HG03135 (cell line): Measurements from ENCODE around the gene TMEM107.
"Not testable (repeated sequence)": the region's sequence is repeated elsewhere in the genome, so short reads cannot be mapped to it uniquely, and the experiment has no call there.

Source experiments
- ATAC-seq: cut with Tn5 transposase; IDR thresholded peaks from one replicate; pipeline ENCODE4 v1.9.1; 2021; ENCODE audit warnings: mild to moderate bottlenecking, moderate library complexity; ENCODE audit not compliant: unreplicated experiment

The TMEM107 gene

DNA sequence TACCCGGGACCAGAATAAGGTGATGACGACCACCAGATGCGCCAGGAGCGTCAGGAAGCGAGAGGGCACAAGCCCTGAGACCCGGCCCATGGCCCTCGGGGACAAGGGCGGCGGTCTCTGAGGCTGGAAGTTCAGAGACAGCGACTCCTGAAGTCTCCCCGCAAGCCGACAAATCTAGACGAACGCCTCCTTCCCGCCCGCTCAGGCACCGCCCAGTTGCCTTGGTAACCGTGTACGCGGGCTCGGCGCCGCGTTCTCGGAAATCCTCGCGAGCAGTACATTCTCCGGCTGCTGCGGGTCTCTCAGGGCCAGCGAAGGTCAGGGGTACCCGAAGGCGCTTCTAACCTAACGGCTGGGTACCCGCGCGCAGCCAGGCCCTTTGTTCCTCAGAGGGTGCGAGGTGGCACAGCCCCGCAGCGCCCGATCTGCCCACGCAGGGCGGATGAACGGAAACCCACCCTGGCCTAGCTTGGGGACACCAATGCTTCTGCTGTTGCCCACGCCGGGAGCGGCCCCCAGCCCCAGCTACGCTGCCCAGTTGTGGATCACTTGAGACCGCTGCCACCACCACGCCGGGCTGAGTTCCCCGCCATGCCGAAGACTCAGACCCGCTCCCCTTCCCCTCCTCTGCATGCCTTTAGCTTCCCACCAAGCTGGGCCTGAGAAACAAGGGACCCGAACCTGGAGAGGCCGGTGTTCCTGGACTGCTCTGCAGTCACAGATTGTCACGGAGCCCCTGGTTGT lies at the start of gene TMEM107:
TSS of gene TMEM107 (minus strand) at position 184 of the 744 bp plus-strand sequence. CDS start at position 90, 94 bp downstream.
- ATAC-seq: peak; percentile 41

DNA sequence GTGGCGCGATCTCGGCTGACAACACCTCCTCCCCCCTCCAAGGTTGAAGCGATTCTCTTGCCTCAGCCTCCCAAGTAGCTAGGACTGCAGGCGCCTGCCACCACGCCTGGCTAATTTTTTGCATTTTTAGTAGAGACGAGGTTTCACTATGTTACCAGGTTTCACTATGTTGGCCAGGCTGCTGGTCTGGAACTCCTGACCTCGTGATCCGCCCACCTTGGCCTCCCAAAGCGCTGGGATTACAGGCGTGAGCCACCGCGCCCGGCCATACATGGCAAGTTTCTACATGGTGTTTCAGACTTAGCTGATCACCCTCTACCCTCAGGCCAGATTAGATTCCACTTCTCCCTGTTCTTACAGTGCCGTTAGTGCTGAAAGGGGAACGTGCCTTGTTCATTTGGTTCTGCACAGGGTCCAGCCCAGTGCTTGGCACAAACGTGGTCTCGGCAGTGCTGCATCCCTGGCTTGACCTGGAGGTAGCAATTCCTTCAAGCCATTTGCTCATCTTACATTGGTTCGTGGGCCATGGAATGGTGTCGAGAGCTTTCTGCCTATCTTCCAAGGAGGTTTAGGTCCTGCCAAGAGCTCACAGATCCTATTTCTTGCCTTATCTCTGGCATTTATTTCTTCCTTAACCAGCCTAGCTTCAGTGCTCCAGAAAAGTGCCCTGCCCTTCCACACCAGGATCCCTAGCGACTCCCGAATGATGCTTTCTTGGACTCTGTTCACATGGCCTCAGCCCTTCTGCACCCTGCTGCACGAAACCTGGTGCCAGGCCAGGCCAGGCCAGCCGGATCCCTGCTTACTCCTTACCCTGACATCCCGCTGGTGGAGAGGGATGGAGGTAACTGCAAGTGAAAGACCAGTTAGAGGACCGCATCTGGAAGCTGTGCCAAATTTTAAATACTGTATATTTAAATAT lies 49.0 kb upstream of the TMEM107 start:
- no peak for ATAC-seq

DNA sequence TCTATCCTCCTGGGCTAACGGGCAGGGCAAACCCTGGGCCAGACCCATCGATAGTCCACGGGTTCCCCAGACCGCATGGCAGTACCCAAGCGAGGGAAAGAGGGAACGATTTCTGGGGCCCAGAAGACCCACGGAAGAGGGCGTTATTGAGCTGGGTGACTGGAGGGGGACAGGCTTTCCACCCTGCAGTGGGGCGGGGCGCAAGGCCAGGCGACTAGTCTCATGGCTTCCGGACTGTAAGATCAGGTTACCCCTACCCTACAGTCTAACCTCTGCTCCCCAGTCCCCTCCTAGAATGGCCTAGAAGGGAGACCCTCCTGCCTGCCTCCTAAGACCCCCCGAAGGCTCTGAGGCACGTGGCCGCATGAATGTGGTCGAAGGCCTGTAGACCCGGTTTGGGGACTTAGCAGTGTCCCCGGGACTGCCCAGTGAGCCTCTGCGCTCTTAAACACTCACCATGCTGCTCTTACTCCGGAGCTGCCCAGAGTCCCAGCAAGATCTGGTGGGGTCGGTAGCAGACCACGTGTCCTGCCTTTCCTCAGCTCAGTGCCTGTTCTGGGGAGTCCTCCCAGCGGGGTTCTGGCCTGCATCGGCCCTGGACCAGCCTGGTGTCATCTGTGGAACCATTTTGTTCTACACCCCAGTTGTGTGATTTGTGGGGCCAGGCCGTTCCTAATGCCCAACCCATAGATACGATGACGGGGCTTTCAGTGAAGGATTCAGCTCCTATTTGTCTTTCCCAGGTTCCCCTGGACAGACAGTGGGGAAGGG lies 47.4 kb upstream of the TMEM107 start:
- ATAC-seq: peak; percentile 8

DNA sequence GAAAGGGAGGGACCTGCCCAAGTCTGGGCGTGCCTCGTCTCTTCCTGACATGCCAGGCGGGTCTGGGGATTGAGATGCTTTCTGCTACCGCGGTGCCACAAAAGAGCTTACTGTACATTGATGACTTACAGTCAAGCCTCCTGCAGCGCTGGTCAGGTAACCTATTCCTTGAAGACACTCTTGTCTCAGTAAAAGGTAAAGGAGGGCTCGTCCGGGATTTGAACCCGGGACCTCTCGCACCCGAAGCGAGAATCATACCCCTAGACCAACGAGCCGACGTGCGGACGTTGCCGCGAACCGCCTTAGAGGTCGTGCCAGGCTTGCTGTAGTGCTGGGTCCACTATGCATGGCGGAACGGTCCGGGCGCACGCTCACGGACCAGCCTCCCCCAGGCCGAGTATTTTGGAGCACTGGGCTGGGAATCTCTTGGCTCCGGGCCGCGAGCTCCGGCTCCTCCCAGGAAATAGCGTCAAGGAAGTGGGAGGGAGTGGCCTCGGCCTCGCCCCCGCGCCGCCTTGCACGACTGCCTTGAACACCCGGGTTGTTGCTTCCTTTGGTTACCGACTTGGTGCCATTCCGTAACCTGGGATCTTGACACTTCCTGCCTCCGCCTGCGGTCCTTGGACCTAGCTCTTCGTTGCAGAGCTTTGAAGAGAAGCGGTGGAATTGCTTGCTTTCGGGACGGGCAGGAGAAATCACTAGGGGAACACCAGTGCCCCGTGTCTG lies 46.6 kb upstream of the TMEM107 start:
- ATAC-seq: peak; percentile 38

DNA sequence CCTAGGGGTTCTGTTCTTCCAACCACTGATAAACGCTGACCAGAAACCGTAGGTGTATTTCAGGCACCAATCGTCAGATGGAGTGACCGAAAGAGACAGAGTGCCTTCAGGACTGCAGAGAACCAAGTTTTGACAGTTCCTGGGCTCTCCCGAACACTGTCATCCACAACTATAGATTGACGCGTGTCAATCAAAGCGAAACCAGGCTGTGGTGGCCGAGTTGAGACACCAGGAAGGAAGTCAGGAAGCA lies 46.1 kb upstream of the TMEM107 start:
- ATAC-seq: peak; percentile 19

DNA sequence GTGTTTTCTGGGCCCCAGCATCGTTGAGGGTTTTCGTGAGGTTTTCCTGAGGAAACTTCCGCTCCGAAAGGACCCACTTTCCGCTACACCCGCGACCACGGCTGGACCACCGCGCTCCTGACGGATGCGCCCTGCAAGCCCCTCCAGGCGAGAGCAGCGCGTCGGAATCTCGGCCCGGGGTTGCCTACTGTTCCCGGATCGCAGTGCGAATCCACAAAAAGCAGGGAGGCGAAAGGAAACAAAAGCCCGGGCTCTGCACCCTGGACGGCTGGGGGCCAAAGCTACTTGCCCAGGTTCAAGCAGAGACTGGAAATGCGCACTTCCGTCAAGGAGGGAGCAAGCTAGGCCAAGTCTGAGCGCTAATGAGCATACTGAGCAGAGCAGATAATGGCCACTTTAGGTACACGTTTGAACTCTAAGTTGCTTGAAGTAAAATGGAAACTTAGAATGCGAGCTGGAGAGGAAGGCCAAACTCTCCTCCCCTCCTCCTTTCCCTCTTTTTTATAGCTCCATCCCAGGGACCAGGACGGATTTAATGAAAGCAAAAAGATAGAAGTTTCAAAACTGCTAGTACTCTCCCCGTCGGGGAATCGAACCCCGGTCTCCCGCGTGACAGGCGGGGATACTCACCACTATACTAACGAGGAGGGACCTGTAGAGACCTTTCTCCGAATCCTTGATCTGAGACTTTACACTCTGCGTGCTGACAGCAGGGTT lies 45.6 kb upstream of the TMEM107 start:
- ATAC-seq: peak; percentile 41

DNA sequence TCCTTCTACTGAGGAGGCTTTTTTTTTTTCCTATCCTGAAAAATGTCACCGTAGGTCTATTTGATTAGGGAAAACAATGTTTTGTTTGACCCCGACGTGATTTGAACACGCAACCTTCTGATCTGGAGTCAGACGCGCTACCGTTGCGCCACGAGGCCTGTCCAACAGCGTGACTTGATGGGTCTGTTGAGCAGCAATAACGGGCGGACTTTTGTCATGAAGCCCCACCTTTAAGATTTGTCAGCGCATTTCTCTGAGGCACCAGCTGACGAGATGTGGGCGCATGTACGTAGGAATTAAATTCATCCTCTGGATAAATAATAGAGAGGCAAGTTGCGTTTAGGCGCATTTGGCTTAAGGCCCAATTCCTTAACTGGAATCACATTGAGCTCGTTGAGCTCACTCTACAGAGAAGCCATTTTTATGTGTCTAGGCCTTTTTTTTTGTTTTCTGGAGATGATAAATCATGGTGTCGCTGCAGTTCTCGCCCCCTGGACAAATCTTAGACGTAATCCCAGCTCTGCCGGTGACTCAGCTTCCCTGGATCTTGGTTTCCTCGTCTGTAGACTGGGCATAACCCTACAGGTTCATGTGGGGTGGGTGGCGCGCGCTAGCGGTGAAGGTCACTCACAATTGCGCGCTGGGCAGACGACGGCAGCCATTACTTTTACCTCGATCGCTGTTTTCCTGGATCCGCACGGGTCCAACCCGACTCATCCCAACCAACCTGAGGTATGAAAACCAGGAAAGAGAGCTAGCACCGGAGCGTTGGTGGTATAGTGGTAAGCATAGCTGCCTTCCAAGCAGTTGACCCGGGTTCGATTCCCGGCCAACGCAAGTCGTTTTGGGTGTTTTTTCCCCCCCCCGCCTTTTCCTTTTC lies 44.8 kb upstream of the TMEM107 start:
- no peak for ATAC-seq

DNA sequence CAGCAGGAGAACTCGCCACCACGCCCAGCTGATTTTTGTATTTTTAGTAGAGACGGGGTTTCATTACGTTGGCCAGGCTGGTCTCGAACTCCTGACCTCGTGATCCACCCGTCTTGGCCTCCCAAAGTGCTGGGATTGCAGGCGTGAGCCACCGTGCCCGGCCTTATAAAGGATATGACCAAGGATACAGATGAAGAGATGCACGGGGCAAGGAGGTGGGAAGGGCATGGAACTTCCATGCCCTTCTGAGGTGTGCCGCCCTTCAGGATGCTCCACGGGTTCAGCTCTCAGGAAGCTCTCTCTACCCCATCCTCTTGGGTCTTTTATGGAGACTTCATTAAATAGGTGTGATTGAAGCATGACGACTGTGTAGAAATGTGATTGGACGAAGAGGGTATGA lies 37.8 kb upstream of the TMEM107 start:
- not testable (repeated sequence) for ATAC-seq

DNA sequence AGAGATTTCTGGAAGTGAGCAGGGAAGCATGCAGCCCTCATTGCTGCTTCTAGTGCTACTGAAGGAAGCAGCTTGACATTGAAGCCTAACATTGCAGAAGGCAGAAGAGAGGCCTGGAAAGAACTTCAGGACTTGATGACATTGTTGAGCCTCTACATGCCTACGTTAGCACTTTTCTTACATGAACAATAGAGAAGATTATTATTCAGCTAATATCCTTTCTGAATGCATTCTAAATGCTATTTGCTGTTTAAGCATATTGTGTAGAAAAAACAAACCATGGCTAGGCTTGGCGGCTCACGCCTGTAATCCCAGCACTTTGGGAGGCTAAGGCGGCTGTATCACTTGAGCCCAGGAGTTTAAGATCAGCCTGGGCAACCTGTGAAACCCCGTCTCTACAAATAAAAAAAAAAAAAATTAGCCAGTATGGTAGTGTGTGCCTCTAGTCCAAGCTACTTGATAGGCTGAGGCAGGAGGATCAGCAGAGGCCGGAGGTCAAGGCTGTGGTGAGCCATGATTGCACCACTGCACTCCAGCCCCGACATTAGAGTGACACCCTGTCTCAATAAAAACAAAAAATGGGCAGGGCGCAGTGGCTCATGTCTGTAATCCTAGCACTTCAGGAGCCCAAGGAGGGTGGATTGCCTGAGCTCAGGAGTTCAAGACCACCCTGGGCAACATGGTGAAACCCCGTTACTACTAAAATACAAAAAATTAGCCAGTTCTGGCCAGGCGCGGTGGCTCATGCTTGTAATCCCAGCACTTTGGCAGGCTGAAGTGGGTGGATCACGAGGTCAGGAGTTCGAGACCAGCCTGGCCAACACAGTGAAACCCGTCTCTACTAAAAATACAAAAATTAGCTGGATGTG lies 36.4 kb upstream of the TMEM107 start:
- no peak for ATAC-seq

DNA sequence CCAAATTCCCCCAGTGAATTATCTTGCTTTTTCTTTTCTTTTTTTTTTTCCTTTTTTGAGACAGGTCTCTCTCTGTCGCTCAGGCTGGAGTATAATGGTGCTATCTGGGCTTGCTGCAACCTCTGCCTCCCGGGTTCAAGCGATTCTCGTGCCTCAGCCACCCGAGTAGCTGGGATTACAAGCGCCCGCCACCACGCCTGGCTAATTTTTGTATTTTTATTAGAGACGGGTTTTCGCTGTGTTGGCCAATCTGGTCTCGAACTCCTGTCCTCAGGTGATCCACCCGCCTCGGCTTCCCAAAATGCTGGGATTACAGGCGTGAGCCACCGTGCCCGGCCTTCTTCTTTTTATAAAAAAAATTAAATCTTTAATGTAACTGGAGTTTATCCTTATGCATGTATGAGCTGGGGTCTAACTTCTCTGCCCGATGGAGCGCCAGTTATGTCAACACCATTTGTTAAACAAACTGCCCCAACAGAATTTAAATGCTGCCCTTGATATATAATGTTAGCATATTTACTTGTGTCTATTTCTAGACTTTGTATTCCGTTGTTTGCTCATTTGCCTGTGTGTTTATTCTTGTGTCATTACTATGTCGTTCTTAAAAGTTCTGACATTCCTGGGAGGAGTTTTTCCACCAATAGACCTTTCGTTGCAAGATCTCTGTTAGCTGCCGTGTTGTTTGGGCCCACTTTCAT lies 34.7 kb upstream of the TMEM107 start:
- no peak for ATAC-seq

DNA sequence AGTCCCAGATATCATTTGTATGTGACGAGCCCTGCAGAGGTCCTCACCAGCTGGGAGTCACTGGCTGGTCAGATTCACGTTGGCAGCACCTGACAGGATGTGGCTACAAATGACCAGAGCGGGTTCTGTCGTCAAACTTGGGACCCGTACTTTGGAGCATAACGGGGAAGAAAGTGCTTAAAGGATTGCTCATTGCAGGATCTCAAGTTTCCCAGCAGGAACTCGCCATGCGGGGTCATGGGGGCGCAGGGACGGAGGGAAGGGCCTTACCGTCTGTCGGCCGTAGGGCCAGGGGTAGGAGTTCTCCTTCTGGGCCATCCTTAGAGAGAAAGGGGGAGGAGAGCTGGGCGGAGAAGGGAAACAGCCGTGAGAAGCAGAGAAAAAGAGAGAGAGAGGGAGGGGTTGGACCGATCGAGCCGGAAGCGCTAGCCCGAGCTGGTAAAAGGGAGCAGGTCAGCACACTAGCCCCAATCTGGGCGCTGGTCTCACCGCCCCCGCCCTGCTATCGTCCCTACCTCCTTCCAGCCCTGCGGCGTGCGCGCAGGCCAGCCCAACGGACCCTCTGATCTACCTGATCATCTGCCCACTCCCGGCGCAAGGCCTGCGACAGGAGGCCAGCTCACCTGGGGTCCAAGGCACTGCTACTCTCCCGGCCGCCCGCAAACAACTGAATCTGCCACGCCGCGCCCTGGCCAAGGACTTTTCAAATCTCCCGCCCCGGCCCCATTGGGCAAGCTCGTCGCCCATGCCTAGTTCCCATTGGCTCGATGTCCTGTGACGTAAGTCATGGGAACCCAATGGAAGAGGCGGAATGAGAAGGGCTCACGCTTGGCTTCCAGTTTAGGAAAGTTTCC lies 34.0 kb upstream of the TMEM107 start, which contains the start of gene AURKB:
TSS of gene AURKB (minus strand) at position 669 of the 854 bp plus-strand sequence. CDS start at position 318, 351 bp downstream.
- ATAC-seq: peak; percentile 77

DNA sequence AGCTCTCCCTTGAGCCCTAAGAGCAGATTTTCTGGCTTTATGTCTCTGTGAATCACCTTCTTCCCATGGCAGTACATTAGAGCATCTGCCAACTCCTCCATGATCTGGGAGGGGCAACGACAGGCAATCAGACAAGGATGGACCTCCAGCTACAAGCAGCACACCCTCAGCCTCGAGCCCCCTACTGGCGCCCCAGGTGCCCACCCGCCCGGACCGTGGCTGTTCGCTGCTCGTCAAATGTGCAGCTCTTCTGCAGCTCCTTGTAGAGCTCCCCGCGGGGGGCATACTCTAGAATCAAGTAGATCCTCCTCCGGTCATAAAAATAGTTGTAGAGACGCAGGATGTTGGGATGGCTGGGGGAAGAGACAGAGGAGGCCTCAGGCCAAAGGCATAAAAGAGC lies 30.4 kb upstream of the TMEM107 start:
- no peak for ATAC-seq

DNA sequence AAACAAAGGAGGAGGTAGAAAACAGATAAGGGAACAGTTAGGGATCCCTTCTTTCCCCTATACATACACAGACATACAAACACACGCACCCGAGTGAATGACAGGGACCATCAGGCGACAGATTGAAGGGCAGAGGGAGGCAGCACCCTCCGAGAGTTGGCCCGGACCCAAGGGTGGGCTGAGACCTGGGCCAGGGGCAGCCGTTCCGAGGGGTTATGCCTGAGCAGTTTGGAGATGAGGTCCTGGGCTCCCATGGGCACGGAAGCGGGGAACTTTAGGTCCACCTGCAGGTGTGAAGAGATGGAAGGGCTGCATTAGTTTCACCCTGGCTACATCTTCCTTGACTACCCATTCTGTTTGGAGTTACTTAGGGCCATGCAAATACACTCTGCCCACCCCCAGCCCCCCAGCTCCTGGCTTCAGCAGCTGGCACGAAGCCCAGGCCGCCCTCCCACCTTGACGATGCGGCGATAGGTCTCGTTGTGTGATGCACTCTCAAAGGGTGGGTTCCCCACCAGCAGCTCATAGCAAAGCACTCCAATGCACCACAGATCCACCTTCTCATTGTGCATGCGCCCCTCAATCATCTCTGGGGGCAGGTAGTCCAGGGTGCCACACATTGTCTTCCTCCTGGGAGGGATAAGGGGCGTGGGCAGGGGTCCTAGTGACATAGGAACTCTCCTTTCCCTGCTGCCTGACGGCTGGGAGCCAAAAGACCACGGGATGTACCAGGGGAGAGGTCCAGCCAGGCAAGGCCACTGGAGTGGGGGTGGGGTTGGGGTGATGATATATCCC lies 28.8 kb upstream of the TMEM107 start:
- ATAC-seq: no peak

DNA sequence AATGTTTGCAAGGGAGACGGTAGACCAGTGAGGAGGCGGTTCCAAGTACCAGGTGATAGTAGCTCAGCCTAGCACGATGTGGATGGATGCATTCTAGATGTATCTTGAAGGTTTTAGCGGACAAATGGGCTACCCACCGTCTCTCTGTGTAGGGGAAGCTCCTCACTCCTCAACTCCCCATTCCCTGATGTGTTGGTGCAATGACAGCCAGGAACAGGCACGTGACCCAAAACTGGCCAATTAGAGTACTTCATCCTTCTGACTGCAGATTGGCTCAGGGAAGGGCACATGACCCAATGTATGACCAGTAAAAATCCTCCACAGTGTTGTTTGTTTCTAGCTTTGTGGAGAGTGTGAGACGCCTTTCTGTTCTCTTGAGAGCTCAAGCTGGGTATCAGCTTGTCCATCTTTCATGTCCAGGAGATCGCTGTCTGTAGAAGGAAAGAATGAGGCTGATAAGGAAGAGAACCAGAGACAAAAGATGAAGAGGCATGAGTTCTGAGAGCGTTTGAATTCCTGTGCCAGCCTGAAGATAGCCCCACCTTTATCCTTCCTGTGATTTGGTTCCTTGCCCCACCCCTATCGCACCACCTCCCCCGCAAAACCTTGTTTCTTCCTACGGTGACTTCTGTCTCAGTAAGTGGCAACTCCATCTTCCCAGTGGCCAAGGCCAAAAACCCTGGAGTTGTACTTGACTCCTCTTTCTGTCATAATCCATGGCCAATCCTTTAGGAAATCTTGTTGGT lies 16.1 kb upstream of the TMEM107 start:
- ATAC-seq: peak; percentile 28

DNA sequence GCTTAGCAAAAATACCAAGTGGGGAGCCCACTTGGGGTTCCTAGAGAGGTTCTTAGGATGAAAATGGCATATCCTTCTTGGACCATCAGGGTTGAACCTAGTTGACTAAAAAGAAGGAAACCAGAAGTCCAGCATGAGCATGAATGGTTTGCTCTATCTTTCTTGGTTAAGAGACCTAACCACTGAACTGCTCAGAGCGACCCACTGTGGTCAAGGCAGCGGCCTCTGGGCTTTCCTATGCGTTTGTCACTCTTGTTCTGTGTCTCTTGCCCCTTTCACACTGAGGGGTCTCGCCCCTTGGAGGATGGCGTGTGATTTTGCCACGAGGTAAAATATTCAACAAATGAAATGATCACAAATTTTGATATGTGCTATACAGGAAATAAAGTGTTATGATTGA lies 14.3 kb upstream of the TMEM107 start:
- ATAC-seq: no peak
